Neural cell (in vitro differentiated cells): ENCODE data around the gene MYO9A.

Experiments
- CTCF ChIP-seq: fragments of 450-650 bp; IDR thresholded peaks from 2 replicates; pipeline ENCODE4 v1.5.1; 2014; ENCODE audit warnings: antibody characterized with exemption, mild to moderate bottlenecking, moderate library complexity; ENCODE audit not compliant: poor library complexity, severe bottlenecking
- EZH2 ChIP-seq: fragments of 200-600, 300-800 bp; shearing (Covaris generic), sonication (generic); IDR thresholded peaks from 2 replicates; pipeline ENCODE4 v1.6.1; 2014; ENCODE audit warnings: antibody characterized with exemption, low read length, borderline replicate concordance, mild to moderate bottlenecking; ENCODE audit not compliant: insufficient read depth, poor library complexity, severe bottlenecking
- MXI1 ChIP-seq: fragments of 450-650 bp; conservative IDR thresholded peaks from 2 replicates; pipeline ENCODE4 v1.6.1; 2014; ENCODE audit warnings: antibody characterized with exemption, mild to moderate bottlenecking; ENCODE audit not compliant: poor library complexity, severe bottlenecking
- POLR2AphosphoS5 ChIP-seq: IDR thresholded peaks from 2 replicates; pipeline ENCODE4 v1.6.1; 2012
- REST ChIP-seq: IDR thresholded peaks from 2 replicates; pipeline ENCODE4 v1.6.1; 2012; ENCODE audit warnings: borderline replicate concordance
- TAF1 ChIP-seq: IDR thresholded peaks from 2 replicates; pipeline ENCODE4 v1.6.1; 2012; ENCODE audit warnings: low read depth

- no peak for TF ChIP-seq CTCF
- no peak for TF ChIP-seq EZH2
- TF ChIP-seq MXI1 = no peak
- no peak for TF ChIP-seq POLR2AphosphoS5
- TF ChIP-seq TAF1 = no peak
- TF ChIP-seq REST = no peak
These were observed 325.4 kb downstream of the MYO9A start for GRCh38 chr15:71792521-71792920.
